HG02852 (cell line): ENCODE measurements around the gene BPIFB3.

Source experiments
- ATAC-seq: cut with Tn5 transposase; IDR thresholded peaks from one replicate; pipeline ENCODE4 v1.9.1; 2021; ENCODE audit warnings: mild to moderate bottlenecking, moderate library complexity; ENCODE audit not compliant: unreplicated experiment

BPIFB3 gene

DNA sequence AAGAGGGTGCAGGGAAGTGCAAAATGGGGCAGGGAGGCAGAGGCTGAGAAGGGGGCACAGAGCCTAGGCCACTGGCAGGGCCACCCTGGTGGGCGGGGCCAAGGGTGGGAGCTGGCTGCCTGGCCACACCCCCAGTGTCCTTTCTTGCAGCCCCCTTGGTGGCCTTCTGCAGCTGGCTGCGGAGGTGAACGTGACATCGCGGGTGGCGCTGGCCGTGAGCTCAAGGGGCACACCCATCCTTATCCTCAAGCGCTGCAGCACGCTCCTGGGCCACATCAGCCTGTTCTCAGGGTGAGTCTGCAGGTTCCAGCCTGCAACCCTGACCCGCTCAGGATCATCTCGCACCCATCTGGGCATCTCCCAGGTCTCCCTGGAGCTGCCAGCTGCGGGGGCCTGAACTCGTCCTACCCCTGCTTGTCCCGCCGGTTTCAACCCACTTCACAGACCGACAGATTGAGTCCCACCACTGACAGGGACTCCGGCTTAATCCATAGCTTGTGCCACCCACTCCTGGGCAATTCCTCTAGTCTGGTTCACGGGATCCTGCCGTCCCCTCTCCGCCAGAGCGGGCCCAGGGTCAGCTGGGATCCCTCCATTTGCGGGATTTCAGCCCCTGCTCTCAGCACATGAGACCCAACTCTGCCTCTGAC is 6.2 kb downstream of the BPIFB3 start:
- ATAC-seq, result no peak

GRCh38 chr20:33061658-33062028 is 7.9 kb downstream of the BPIFB3 start:
- no peak for ATAC-seq

GRCh38 chr20:33062105-33062824 is 8.6 kb downstream of the BPIFB3 start:
- no peak for ATAC-seq

GRCh38 chr20:33062825-33063149 is 9.1 kb downstream of the BPIFB3 start:
- ATAC-seq, result no peak

DNA sequence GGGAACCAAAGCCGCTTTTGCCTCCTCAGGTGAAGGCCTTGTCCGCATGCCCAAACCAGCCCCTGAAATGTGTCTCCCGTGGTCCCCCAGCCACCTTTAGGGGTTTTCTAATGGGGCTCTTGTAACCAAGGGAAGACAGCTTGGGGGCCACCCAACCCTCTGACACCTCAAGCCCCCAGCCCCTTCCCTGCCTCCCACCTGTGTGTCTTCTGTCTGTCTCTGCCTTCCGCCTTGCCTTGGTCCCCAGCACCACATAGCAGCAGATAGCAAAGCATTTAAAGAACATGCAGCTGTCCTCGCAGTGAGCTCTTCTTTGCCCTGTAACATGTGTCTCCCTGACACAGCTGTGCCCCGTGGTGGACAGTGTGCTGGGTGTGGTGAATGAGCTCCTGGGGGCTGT is 9.6 kb downstream of the BPIFB3 start:
- no peak for ATAC-seq

DNA sequence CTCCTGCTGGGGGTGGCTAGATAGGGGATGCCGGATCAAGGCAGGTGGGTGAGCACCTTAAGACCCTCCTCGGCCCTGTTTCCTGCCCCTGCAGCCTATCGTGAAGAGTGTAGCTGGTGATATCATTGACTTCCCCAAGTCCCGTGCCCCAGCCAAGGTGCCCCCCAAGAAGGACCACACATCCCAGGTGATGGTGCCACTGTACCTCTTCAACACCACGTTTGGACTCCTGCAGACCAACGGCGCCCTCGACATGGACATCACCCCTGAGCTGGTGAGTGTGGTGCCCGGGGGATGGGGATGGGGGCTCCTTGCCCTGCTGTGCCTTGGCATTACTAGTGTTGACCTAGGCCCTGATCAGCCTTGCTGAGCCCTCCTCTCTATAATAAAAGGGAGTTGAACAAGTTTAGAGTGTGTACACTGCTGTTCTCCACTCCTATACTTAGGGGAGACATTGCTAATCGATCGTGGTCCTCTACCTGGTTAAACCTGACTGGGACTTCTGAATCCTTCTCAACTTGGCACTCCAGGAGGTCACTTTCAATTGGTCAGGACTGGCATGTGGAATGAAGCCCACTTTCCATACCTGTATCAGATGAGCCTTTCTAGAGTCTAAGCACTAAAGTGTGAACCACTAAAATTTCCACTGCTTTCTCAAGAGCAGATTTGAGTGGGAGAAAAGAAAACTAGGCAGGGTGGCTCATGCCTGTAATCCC is 11.0 kb downstream of the BPIFB3 start:
- ATAC-seq, result no peak

- ATAC-seq, result no peak
Measured at GRCh38 chr20:33065785-33066184, 12.1 kb downstream of the BPIFB3 start.

GRCh38 chr20:33067806-33068205 is 14.1 kb downstream of the BPIFB3 start:
- no peak for ATAC-seq

DNA sequence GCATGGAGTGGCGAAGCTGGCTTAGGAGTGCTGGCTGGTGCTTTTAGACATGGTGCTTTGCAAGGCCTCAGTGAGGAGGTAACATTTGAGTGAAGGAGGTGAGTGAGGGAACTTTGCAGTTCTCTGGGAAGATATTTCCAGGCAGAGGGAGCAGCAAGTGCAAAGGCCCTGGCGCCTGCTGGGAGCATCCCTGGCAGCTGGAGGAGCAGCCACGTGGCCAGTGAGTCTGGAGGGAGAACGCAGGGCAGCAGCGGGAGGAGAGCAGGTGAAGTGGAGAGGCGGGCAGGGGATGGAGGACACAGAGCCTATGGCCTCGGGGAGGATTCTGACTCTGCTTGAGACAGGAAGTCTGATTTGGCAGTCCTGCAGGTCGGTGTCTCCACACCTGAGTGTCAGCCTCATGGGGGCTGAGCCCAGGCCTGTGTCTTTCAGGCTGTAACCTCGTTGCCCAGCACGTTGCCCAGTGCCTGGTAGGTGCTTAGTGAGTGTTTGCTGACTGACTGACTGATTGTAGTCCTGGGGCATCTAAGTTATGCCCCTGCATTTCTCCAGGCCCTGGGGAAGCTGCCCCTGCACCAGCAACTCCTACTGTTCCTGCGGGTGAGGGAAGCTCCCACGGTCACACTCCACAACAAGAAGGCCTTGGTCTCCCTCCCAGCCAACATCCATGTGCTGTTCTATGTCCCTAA is 14.7 kb downstream of the BPIFB3 start:
- ATAC-seq, result no peak

GRCh38 chr20:33069673-33070072 is 16.0 kb downstream of the BPIFB3 start:
- ATAC-seq, result no peak

DNA sequence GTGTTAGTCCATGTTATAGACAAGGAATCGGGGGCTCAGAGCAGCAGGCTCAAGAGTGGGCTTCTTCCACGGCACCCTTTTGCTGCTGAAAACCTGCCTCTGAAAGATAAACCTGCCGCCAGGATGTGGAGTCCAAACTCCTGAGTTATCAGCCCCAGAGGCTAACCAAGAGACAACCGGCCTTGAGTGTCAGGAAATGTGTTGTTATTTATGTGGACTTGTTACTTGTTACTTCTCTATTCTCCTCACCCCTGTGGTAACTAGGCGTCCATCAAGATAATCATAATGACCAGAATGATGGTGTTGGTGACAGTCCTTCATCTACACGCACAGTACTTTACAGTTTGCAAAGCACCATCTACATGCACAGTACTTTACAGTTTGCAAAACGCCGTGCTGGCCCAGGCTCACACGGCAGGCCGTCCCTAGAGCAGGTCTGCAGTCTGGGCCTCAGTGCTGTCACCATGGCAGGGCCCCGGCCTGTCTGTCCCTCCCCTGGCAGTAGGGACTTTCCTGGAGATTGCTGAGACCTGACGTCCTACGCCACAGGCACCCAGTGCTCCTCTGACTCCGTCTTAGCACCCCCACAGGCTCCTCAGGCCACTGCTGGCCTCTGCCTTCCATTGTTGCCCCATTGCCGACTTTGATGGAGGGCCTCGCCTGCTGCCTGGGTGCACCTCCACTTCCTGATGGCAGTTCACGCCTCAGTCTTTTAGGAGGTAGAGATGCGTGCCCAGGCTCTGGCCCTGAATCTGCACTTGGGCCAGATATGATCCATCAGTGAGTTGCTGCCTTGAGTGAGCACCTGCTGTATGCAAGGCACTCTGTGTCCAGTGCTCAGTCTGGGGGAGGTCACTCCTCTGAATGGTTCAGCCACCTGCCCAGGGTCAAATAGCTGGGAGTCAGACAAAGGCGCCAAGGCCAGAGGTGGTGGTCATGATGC is 16.7 kb downstream of the BPIFB3 start:
- ATAC-seq, result no peak

GRCh38 chr20:33071198-33071597 is 17.5 kb downstream of the BPIFB3 start:
- no peak for ATAC-seq

DNA sequence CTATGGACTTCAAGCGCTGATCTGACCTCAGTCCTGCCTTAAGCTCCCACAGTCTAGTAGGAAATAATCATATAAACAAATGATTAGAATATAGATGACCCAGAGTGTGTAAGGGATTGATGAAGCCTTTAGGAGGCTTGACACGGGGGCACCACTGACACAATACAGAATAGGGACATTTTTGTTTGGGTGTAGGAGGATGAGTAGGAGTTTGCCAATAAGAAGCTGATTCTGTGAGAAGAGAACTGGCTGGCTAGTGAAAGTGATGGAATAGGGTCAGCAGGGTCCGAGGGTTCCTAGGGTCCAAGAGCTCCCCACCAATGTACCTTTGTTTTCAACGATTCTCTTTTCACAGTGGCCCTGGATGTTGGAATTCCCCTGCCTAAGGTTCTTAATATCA is 18.7 kb downstream of the BPIFB3 start:
- ATAC-seq, result no peak

- ATAC-seq, result no peak
Measured at GRCh38 chr20:33072813-33073212, 19.1 kb downstream of the BPIFB3 start.

GRCh38 chr20:33074675-33075074 is 21.0 kb downstream of the BPIFB3 start:
- ATAC-seq, result no peak

- ATAC-seq, result no peak
Measured at GRCh38 chr20:33075281-33075680, 21.6 kb downstream of the BPIFB3 start.

- no peak for ATAC-seq
Measured at GRCh38 chr20:33076662-33077372, 23.1 kb downstream of the BPIFB3 start.

DNA sequence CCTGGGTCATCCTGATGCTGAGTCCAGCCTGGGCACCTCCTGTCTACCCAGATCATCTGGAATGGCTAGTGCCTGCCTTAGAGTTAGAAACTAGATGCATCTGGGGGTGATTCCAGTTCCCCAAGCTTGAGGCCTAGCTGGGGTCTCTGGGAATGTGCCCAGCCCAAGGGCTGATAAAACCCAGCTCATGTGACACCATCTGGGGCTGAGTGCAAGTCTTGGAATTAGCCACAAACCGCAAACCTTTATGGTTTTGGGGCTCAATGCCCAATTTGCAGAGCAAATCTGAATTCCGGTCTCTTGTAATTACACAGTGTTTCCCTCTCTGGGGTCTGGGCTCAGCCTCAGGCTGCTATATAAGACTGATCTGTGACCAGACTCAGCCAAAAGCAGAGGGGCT is 25.6 kb downstream of the BPIFB3 start, which contains the start of gene BPIFB4:
TSS of gene BPIFB4 (plus strand) at position 385 of the 400 bp plus-strand sequence. CDS start 1,884 bp downstream, outside the sequence.
- ATAC-seq, result no peak

DNA sequence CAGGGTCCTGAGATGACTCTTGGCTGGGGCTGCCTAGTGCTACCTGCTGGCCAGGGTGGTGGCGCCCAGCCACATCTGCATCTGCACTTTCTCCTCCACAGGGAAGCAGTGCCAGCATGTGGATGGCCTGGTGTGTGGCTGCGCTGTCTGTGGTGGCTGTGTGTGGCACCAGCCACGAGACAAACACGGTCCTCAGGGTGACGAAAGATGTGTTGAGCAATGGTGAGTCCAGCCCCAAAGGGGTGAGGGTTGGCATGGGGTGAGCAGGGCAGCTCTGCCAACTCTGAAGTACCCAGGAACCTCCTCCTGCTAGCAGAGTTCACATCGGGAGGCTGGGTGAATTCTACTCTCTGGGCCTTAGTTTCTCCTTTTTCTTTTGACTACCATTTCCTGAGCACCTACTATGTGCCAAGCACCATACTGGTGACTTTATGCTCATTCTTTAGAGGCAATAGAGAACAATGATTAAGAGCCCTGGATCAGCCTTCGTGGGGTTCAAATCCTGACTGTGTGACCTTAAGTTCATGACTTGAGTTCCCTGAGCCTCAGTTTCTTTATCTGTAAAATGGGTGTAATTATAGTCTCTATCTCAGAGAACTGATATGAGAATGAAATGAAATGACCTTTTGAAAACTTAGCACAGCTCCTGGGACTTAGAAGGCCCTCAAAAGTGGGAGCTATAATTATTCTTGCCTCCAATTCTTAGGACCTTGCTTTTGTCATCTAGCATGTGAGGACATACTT is 27.9 kb downstream of the BPIFB3 start:
- no peak for ATAC-seq
